GM10266 (cell line): ENCODE data around the gene GABRG3.

Source experiments
- DNase-seq: peaks from one replicate; pipeline ENCODE4 v3.0.0; 2012; ENCODE audit errors: extremely low spot score
- TF ChIP-seq, protein P1 (sequence below): IDR thresholded peaks from 2 replicates; pipeline ENCODE4 v1.5.1; 2012; ENCODE audit warnings: mild to moderate bottlenecking, low read depth; ENCODE audit not compliant: control insufficient read depth, insufficient read depth; ENCODE audit errors: missing control alignments

GABRG3 gene

GRCh38 chr15:26936502-26936901 lies 34.5 kb upstream of the GABRG3 start:
- no peak for DNase-seq
- TF ChIP-seq, protein P1, sequence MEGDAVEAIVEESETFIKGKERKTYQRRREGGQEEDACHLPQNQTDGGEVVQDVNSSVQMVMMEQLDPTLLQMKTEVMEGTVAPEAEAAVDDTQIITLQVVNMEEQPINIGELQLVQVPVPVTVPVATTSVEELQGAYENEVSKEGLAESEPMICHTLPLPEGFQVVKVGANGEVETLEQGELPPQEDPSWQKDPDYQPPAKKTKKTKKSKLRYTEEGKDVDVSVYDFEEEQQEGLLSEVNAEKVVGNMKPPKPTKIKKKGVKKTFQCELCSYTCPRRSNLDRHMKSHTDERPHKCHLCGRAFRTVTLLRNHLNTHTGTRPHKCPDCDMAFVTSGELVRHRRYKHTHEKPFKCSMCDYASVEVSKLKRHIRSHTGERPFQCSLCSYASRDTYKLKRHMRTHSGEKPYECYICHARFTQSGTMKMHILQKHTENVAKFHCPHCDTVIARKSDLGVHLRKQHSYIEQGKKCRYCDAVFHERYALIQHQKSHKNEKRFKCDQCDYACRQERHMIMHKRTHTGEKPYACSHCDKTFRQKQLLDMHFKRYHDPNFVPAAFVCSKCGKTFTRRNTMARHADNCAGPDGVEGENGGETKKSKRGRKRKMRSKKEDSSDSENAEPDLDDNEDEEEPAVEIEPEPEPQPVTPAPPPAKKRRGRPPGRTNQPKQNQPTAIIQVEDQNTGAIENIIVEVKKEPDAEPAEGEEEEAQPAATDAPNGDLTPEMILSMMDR: no peak

DNA sequence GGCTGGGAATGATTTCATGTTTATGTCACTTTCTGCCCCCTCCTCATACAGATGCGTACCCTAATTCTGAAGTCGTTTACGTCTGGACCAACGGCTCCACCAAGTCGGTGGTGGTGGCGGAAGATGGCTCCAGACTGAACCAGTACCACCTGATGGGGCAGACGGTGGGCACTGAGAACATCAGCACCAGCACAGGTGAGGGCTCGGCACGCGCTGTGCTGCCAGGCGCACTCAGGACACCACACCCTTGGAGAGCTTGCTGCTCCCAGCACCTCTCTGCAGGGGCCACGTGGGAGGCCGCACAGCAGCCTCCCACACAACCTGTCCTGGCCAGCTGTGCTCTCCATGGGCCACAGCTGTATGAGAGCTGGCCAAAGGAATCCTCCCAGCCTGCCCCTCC lies 33.8 kb upstream of the GABRG3 start:
- TF ChIP-seq, protein P1: no peak

DNA sequence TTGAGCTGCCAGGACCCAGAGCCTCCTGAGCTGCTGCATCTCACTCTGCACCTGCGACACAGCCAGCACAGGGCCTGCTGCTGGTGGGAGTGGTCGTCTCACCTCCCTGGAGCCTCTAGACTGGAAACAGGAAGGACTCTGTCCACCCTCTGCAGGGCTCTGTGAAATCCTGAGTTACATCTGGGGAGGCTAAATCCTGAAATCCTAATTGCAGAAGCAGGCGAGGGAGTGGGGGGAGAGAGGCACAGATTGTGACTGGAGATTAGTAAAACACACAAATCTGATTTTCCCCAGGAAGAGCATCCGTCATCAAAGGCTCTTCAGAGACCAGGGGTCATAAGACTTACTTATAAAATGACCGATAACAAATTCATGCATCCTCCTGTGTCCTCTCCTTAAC lies 31.6 kb upstream of the GABRG3 start:
- TF ChIP-seq, protein P1: no peak
- DNase-seq: no peak

More for the DNA sequence above, 33.8 kb upstream of the GABRG3 start:
- no peak for DNase-seq

- TF ChIP-seq, protein P1: no peak
- no peak for DNase-seq
These were observed 29.5 kb upstream of the GABRG3 start for GRCh38 chr15:26941489-26941888.

DNA sequence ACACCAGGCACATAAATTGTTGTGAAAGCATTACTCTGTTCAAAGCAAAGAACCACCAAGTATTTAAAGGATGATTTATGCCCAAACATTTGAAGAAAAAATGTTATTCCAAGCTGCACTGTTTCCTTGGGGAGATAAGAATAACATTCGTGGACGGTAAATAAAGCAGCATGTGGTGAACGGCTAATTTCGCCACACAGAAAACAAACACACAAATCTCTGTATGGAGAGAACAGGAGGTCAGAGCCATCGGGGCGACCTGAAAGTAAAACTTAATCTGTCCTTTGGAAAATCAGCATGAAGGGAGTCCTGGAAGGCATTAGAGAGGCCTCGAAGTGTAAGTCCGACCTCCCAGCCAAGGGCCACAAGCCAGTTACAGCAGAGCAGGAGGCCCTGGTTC lies 27.1 kb upstream of the GABRG3 start:
- no peak for DNase-seq
- TF ChIP-seq, protein P1: no peak

DNA sequence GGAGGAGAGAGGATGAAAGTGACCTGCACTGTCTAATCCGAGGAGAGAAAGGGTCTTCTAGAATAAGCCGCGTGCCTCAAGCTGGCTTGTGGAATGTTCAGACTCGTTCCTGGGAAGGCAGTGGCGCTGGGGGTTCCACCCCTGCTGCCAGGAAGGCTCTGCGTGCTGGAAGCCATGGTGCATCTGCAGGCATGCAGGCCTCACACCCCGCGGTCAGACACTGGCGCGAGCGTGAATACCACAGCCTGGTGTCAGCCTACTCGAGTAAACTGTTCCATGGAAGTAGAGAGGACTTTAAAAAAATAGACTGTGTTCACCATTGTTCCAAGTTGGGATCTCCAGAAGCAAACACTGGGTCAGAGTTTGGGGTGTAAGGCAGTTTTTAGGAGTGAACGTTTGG lies 25.9 kb upstream of the GABRG3 start:
- TF ChIP-seq, protein P1: no peak
- DNase-seq: no peak

DNA sequence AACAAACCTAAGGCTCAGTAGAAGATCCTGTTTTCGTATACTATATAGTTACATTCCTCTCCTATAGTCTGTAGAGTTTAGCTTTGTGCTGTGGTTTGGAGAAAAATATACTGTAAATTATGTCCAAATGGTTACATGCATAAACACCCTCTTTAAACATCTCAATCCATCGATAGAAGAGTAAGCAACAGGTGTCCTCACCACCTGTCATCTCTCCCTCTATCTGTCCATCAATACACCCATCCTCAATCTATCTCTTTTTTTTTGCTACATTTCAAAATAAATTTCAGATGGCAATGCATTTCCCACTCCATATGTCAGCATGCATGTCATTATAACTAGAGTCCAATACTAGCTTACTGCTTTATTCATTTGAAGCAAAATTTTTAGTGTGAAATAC lies 21.0 kb upstream of the GABRG3 start:
- no peak for DNase-seq
- TF ChIP-seq, protein P1: no peak
